GM12875 (cell line): ENCODE data around the gene SHISA9.

Source experiments
- H3K4me3 ChIP-seq: one replicate; pipeline ENCODE4 v1.5.1; 2011; ENCODE audit warnings: low read depth, low read length, control low read depth
- CTCF ChIP-seq: IDR thresholded peaks from 2 replicates; pipeline ENCODE4 v1.5.1; 2011; ENCODE audit warnings: low read depth, mild to moderate bottlenecking, control low read depth, inconsistent platforms, low read length, moderate library complexity, borderline replicate concordance; ENCODE audit not compliant: insufficient read depth

The SHISA9 gene

GRCh38 chr16:13047276-13047675 is 145.9 kb downstream of the SHISA9 start:
- no peak for TF ChIP-seq CTCF

GRCh38 chr16:13049688-13050087 is 148.3 kb downstream of the SHISA9 start:
- TF ChIP-seq CTCF: no peak
- no peak overlapping the region for H3K4me3 ChIP-seq

More at GRCh38 chr16:13047276-13047675, 145.9 kb downstream of the SHISA9 start:
- no peak overlapping the region for H3K4me3 ChIP-seq

DNA sequence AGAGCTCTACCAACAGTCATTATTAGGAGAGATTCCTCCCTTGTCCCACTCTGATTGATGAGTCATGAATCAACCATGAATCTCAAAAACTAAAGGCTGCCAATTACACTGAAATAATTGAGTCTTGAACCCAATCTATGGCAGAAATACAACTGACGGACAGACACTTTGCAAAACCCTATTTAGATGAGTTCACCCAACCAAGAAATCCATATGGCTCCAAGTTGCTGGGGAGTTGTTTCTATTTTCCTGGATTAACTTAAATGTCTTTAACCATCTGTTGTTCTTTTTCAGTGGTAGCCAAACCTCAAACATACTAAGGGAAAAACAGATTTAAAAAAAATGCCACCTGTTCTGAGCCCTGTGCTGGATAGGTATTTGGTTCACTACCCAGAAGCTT is 151.0 kb downstream of the SHISA9 start:
- H3K4me3 ChIP-seq: no peak overlapping the region
- no peak for TF ChIP-seq CTCF

- no peak overlapping the region for H3K4me3 ChIP-seq
- TF ChIP-seq CTCF: no peak
Measured at GRCh38 chr16:13055480-13055879, 154.1 kb downstream of the SHISA9 start.

DNA sequence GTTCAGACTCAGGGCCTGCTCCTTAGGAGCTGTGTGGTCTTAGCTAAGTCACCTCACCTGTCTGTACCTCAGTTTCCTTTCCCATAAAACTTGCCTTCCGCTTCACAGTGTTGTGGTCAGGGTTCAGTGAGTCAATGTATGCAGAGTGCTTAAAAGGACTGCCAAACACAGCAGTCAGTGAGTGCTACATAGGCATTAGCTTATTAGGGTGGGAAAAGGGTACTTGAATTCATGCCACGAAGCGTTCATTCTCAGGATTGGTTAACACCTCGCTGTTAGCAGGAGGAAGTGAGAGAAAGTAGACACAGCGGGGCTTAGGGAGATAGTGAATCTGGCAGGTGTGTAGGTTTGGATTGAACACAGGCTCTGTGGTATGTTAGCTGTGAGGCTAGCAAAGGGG is 155.2 kb downstream of the SHISA9 start:
- TF ChIP-seq CTCF: no peak
- H3K4me3 ChIP-seq: no peak overlapping the region

DNA sequence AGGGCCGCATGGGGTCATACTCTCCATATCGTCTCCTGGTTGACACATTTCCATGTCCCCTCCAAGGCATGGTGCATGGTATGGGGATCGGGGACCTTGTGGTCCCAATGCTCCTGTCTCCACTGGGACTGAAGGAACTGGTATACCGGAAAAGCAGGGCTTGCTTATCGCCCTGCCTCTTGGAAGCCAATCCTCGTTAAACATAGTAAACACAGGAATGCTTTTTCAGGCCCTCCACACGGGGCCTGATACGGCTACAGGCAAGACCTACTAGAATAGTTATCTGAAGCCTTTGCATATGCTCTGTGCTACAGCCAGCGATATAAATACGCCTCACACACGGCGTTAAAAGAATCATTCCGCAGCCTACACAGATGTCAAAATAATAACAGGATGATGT is 159.5 kb downstream of the SHISA9 start:
- H3K4me3 ChIP-seq: no peak overlapping the region
- no peak for TF ChIP-seq CTCF

GRCh38 chr16:13061691-13062090 is 160.3 kb downstream of the SHISA9 start:
- no peak for TF ChIP-seq CTCF
- H3K4me3 ChIP-seq: no peak overlapping the region
